Mucosa of gallbladder (tissue), 1 donor: ENCODE results near the gene DLX1. TPM values are rescaled to one million over a fixed set of nuclear protein-coding genes. Genes with fewer than 3 reads are reported as not detected.
"Not testable (repeated sequence)": the region's sequence is repeated elsewhere in the genome, so short reads cannot be mapped to it uniquely, and the experiment has no call there.

ENCODE experiments used
- DNase-seq: peaks from one replicate; pipeline ENCODE4 v3.0.0-alpha.2; 2020; ENCODE audit warnings: low spot score
- total RNA-seq: library from RNA; stranded (reverse); gene quantifications from one replicate; pipeline ENCODE4 v1.2.1, GENCODE V29; 2021
- donor health status: DM: no; HTN: no; CAD: no.

Gene DLX1
- total RNA-seq, 1 donor from 2014 or later = 0.46 TPM

- no peak for DNase-seq
These were observed 21.9 kb upstream of the DLX1 start for GRCh38 chr2:172063446-172063845.

GRCh38 chr2:172065111-172065510 lies 20.2 kb upstream of the DLX1 start:
- no peak for DNase-seq

DNA sequence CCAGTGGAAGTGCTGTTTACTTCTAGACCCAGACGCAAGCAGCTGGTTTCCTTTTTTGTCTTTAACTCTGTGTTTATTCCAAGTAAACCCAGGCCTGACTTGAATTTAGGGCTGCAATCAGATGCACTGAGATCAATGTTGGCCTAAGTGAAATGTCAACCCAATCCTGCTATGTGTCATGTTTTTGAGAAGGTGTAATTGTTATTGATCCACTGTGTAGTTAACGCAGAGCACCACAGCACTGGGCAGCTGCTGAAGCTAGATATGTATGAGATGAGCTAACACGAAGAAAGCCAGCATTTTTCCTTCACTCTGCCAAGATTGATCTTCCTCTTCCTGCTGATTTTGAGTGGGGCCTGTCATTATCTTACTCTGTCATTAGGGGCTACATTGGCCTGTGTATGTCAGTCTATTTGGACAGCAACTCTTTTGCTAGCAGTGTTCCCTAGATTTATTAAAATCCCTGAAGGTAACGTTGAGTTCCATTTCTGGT lies 18.9 kb upstream of the DLX1 start:
- no peak for DNase-seq

DNA sequence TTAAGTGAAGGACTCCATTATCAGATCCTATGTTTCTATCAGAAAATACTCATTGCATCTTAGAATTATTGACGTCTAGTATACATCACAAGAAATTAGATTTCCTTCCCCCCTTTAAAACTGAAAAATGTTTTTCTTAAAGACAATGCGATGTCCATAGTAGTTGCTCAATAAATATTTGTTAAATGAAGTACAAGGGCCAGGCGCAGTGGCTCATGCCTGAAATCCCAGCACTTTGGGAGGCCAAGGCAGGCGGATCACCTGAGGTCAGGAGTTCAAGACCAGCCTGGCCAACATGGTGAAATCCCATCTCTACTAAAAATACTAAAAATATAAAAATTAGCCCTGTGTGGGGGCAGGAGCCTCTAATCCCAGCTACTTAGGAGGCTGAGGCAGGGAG lies 17.4 kb upstream of the DLX1 start:
- DNase-seq = not testable (repeated sequence)

GRCh38 chr2:172070936-172071335 lies 14.4 kb upstream of the DLX1 start:
- DNase-seq = no peak

DNA sequence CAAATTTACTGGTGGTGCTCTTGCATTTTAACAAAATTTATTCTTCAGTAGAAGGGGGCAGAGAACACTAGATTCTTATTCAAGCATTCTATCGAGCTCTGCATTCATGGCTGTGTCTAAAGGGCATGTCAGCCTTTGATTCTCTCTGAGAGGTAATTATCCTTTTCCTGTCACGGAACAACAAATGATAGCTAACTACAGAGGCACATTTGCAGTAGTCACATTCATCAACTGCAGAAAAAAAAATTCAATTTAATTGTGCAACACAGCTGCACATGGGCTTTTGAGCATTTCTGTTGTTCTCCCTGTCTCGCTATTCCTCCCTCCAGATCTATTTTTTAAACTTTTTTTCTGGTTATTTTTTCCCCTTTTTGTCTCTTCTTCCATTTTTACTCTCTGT lies 13.0 kb upstream of the DLX1 start:
- no peak for DNase-seq

- DNase-seq = no peak
These were observed 12.6 kb upstream of the DLX1 start for GRCh38 chr2:172072706-172073105.

- no peak for DNase-seq
These were observed 11.8 kb upstream of the DLX1 start for GRCh38 chr2:172073518-172073917.

GRCh38 chr2:172074254-172074653 lies 11.1 kb upstream of the DLX1 start:
- DNase-seq = no peak

- no peak for DNase-seq
These were observed 5.9 kb upstream of the DLX1 start for GRCh38 chr2:172079416-172079815.

- no peak for DNase-seq
These were observed 5.3 kb upstream of the DLX1 start for GRCh38 chr2:172079838-172080640.

- no peak for DNase-seq
These were observed 4.6 kb upstream of the DLX1 start for GRCh38 chr2:172080641-172081220.

GRCh38 chr2:172081221-172082022 lies 3.9 kb upstream of the DLX1 start:
- DNase-seq = no peak

- DNase-seq = no peak
These were observed 3.0 kb upstream of the DLX1 start for GRCh38 chr2:172082105-172082943.

DNA sequence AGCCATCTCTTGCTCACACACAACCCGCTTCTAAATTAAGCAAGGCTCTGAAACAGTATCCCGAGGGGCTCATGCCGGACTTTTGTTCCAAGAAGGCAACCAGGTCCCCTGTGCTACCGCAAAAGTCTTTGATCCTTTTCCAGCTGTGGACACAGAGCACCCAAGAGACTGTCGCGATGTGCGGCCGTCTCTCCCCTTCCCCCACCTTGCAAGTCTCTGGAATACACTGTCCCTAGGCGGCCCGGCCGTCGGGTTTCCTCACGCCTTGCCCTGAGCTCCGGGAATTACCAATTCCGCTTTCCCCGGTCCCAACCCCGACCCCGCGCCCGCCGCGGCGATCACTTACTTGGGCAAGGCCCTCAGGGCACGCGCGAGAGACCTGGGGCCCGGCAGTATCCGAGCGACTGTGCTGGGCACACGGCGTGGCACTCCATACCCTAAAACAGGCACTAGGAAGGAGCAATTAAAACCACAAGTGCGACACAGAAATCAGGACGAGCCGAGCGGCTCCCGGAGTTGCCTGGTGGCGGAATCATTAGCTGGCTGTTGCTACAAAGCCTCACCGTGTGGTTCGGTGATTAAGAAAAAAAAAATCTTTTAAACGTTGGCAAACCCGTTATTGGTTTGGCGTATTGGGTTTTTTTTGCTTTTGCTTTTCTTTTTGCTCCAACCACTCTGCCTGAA lies 2.2 kb upstream of the DLX1 start:
- DNase-seq = no peak

DNA sequence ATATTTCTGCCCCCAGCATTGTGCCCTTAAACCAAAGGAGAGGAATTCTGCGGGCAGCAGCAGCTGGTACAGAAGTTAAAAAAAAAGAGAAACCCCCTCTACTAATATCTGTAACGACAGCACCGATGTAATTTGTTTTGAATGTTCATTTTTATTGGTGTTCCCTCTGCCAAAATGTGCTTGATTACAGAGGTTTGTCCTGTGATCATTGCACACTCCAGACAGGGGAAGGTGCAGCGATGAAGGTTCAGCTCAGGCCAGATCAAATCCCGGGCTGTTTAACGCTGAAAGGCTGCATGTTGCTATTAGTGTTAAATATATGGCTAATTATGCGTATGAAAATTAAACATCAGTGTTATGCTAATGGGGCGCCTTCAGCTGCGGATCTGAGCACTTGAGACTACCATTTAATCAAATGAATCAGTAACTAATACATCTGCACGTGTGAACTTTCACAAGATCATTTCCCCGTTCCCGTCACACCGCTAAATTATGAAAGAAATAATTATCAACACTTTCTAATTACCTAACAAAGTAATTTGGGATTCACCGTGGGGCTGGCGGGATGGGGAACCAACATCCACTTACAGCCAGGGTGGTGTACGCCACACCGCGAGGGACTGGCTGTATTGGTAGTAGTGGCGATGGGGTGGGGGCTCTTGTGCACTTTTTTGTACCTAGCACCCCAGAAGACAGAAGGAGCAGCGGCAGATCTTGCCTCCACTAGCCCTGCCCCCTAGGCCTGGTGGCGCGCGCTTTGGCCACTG lies 1.5 kb upstream of the DLX1 start:
- DNase-seq = no peak

- no peak for DNase-seq
These were observed 987 bp upstream of the DLX1 start for GRCh38 chr2:172084395-172084644.

DNA sequence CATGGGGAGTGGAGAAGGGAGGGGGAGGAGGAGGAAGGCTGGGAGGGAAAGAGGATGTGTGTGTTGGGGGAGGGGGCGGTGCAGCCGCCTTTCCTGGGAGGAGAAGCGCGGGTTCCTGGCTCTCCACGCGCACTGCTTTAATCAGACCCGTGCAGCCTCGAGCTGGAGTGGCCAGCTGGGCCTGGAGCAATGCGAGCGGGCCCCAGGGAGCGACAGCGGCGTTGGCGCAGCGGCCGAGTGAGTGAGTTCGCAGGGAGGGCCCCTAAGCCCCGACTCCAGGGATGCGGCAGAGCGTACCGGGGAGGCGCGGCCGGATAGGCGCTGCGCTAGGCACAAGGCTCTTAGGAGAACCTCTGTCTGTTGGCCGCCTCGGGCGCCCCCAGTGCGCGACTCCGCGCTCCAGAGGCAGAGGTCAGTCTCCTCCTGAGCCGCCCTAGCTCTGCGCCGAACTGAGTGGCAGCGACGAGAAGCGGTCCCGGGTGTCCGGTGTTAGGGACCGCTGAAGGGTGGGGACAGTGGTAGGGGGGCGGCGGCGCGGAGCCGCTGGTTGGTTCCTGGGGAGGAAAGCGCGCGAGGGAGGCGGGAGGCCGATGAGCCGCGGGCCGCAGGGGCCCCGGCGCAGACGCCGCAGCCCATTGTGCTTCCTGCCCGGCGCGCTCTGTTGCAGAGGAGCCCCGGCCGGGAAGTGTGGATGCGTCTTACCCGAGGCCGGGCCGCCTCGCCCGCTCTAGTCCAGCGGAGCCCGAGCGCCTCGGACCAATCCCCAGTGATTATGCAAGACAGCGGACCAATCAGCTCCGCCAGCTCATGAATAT lies 455 bp upstream of the DLX1 start:
- DNase-seq = peak; percentile 54
